Measurements from ENCODE around the gene TPRX2. TPM values are rescaled to one million over a fixed set of nuclear protein-coding genes. Genes with fewer than 3 reads are reported as not detected.
"Not testable (repeated sequence)": the region's sequence is repeated elsewhere in the genome, so short reads cannot be mapped to it uniquely, and the experiment has no call there.

The TPRX2 gene
- total and polyA plus RNA-seq, 2 experiments from 2014 or later: not detected

- Histone ChIP-seq H3K79me2 (replicated peaks; ENCODE audit: insufficient read depth) (no peaks in the 10 kb centered on the region), H3K4me1 (ENCODE audit: insufficient read depth) (no peaks in the 10 kb centered on the region), H3K4me3 (no peak overlapping the region), H2AFZ (no peak overlapping the region), H3K4me2 (no peak overlapping the region), H3F3A (replicated peaks; ENCODE audit: low read depth) (no peaks in the 10 kb centered on the region), H3K36me3 (ENCODE audit: insufficient read depth) (no peaks in the 10 kb centered on the region), H3K27ac (ENCODE audit: low read depth) (no peak overlapping the region), H4K20me1 (replicated peaks; ENCODE audit: insufficient read depth) (no peaks in the 10 kb centered on the region), H3K9me2 (ENCODE audit: insufficient read depth) (0 out of 2 replicates have a peak, but pooled peaks cover 3% of the 10 kb centered on the region), H3K27me3 (ENCODE audit: insufficient read depth) (no peaks in the 10 kb centered on the region)
- no peak overlapping the region for H3K27ac Mint-ChIP-seq
- no peaks in the 10 kb centered on the region for H3K4me1 Mint-ChIP-seq
- ATAC-seq (no peak), DNase-seq (ENCODE audit: low spot score) (no peak)
- H3K27me3 Mint-ChIP-seq (ENCODE audit: insufficient read depth, low read depth, poor library complexity): peaks cover 11% of the 10 kb centered on the region
- no peak overlapping the region for H3K4me3 Mint-ChIP-seq
- H3K36me3 Mint-ChIP-seq (ENCODE audit: low read depth): no peaks in the 10 kb centered on the region
- peaks cover 3% of the 10 kb centered on the region; the same call in 1 of the 3 replicates for H3K9me3 Mint-ChIP-seq
- TF ChIP-seq EZH2phosphoT487 (IDR thresholded peaks at IDR 0.05; ENCODE audit: unreplicated experiment): no peak
- no peak for TF ChIP-seq REST (IDR thresholded peaks at IDR 0.05; ENCODE audit: unreplicated experiment)
- no peak for TF ChIP-seq POLR2AphosphoS5 (IDR thresholded peaks at IDR 0.05; ENCODE audit: low read depth)
- TF ChIP-seq ZNF114 (CRISPR knock-in tag; IDR thresholded peaks at IDR 0.05): no peak
- TF ChIP-seq STAT1 (IDR thresholded peaks at IDR 0.05; ENCODE audit: unreplicated experiment): no peak
- no peak for TF ChIP-seq ZNF331 (CRISPR knock-in tag; IDR thresholded peaks at IDR 0.05; ENCODE audit: low read depth)
- no peak for TF ChIP-seq CTCF (conservative IDR thresholded peaks at IDR 0.05; ENCODE audit: low read depth in 2 of 2)
- no peak for TF ChIP-seq NANOG (IDR thresholded peaks at IDR 0.05; ENCODE audit: borderline replicate concordance)
- TF ChIP-seq EZH2 (IDR thresholded peaks at IDR 0.05; ENCODE audit: low read depth, unreplicated experiment): no peak
- TF ChIP-seq ETS1 (IDR thresholded peaks at IDR 0.05): no peak
Observed at GRCh38 chr19:47878906-47879305, 19.9 kb downstream of the TPRX2 start.

GRCh38 chr19:47879385-47879784 is 20.4 kb downstream of the TPRX2 start:
- H3K36me3 Mint-ChIP-seq (ENCODE audit: low read depth); H3K4me3 ChIP-seq; H3K4me2 ChIP-seq; H2AFZ ChIP-seq; H3K4me3 Mint-ChIP-seq; ATAC-seq; H3K27ac ChIP-seq (ENCODE audit: low read depth); H3K79me2 ChIP-seq (replicated peaks; ENCODE audit: insufficient read depth); DNase-seq (ENCODE audit: low spot score); H4K20me1 ChIP-seq (replicated peaks; ENCODE audit: insufficient read depth); H3K9me2 ChIP-seq (ENCODE audit: insufficient read depth); H3K27ac Mint-ChIP-seq; H3K9me3 Mint-ChIP-seq; H3K36me3 ChIP-seq (ENCODE audit: insufficient read depth); H3K27me3 ChIP-seq (ENCODE audit: insufficient read depth); H3K4me1 ChIP-seq (ENCODE audit: insufficient read depth); H3F3A ChIP-seq (replicated peaks; ENCODE audit: low read depth); H3K4me1 Mint-ChIP-seq: not testable (repeated sequence)
- peaks cover 11% of the 10 kb centered on the region for H3K27me3 Mint-ChIP-seq (ENCODE audit: insufficient read depth, low read depth, poor library complexity)

All from GM23338 (cell line).